Measurements from ENCODE around the gene SCFD1.

The SCFD1 gene

DNA sequence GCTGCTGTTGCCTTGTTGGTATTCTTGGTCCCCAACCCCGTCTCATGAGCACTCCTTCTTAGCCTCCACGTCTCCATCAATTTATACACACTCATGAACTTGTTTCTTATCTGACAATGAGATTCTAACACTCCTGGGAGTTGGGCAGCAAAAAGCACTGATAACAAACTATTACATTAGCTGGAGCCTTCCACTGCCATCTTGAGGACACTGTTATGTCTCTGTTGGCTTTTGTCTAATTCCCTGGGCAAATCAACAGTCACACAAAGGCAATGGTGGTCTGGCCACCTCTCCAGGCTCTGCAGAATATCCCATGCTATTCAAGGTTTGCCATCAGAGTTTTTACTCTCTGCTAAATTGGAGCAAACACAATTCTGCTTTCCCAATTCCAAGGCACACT lies 134.5 kb downstream of the SCFD1 start:
- no peak for DNase-seq (ENCODE audit: low read depth in 2 of 2)

GRCh38 chr14:30757082-30757481 lies 135.0 kb downstream of the SCFD1 start:
- DNase-seq (ENCODE audit: low read depth in 2 of 2), result no peak

DNA sequence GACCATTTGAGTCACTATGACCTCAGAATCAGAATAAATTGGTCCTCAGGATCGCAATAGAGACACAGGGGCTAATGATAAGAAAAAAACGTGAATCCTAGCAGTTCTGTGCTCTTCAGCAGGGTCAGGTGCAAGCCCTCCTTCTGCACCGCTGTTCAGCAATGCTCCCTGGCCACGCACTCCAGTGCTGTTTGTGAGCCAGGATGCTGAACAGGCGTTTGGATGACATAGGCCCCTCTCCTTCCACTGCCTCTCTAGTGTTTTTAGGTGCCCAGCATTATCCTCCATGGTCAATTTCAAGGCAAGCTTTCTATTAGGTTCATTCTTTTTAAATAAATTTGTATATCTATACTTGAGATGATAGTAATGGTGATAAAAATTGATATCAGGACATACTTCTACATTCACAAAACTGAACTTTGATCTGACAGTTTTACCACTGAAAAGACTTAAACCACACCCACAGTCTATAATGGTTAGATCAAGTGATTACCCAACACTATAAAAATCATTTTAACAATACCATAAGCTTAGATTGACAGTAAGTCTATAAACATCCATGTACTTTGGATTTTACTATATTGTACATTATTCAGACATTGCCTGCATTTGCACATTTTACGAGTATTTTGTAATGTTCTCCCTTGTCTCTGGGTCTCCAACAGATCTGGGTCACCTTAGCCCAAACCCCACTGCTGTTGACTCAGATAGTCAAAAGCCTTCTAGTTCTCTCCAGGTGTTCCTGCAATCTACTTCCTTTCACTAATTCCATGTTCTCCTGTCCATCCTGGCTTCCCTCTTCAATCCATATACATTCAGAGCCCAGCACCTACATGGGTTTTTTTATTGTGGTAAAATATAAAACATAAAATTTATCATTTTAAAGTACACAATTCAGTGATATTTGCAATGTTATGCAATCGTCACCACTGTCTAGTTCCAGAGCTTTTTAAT lies 137.3 kb downstream of the SCFD1 start:
- DNase-seq (ENCODE audit: low read depth in 2 of 2), result no peak

- no peak for DNase-seq (ENCODE audit: low read depth in 2 of 2)
Measured at GRCh38 chr14:30763891-30764290, 141.8 kb downstream of the SCFD1 start.

- DNase-seq (ENCODE audit: low read depth in 2 of 2), result no peak
Measured at GRCh38 chr14:30767624-30768023, 145.5 kb downstream of the SCFD1 start.

DNA sequence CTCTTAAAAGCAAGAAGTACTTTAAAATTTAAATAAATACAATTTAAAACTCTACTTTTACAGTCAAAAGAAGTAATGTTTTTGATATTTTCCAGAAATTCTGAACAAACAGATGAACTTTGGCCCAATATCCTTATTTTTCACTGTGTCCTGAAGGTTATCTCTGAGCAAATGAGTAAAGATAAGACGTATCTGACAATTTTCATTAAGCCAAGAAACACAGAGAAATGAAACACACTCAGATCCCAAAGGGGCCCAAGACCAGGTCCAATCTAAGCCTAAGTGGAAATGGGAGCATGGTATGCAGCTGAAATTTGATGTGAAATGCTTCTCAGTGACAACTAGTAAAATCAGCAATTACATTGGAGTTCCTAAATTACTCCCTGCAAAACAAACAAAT lies 146.7 kb downstream of the SCFD1 start:
- DNase-seq (ENCODE audit: low read depth in 2 of 2), result no peak

- no peak for DNase-seq (ENCODE audit: low read depth in 2 of 2)
Measured at GRCh38 chr14:30770376-30770775, 148.3 kb downstream of the SCFD1 start.

GRCh38 chr14:30771595-30771994 lies 149.5 kb downstream of the SCFD1 start:
- no peak for DNase-seq (ENCODE audit: low read depth in 2 of 2)

- DNase-seq (ENCODE audit: low read depth in 2 of 2), result no peak
Measured at GRCh38 chr14:30779210-30779609, 157.1 kb downstream of the SCFD1 start.
